AG09319 (cell line): ENCODE data around the gene SERPINA10.
"Not testable (repeated sequence)": the region's sequence is repeated elsewhere in the genome, so short reads cannot be mapped to it uniquely, and the experiment has no call there.

Experiments
- DNase-seq: peaks from one replicate; pipeline ENCODE4 v3.0.0-alpha.2; 2010; ENCODE audit warnings: low read depth; ENCODE audit errors: extremely low read depth
- TF ChIP-seq, protein P1 (sequence below): IDR thresholded peaks from 2 replicates; pipeline ENCODE4 v1.5.1; 2011; ENCODE audit warnings: low read depth, mild to moderate bottlenecking, inconsistent platforms, low read length, moderate library complexity

SERPINA10 gene

GRCh38 chr14:94305620-94306019 is 12.6 kb upstream of the SERPINA10 start:
- no peak for DNase-seq

GRCh38 chr14:94304243-94304642 is 11.2 kb upstream of the SERPINA10 start:
- TF ChIP-seq, protein P1, sequence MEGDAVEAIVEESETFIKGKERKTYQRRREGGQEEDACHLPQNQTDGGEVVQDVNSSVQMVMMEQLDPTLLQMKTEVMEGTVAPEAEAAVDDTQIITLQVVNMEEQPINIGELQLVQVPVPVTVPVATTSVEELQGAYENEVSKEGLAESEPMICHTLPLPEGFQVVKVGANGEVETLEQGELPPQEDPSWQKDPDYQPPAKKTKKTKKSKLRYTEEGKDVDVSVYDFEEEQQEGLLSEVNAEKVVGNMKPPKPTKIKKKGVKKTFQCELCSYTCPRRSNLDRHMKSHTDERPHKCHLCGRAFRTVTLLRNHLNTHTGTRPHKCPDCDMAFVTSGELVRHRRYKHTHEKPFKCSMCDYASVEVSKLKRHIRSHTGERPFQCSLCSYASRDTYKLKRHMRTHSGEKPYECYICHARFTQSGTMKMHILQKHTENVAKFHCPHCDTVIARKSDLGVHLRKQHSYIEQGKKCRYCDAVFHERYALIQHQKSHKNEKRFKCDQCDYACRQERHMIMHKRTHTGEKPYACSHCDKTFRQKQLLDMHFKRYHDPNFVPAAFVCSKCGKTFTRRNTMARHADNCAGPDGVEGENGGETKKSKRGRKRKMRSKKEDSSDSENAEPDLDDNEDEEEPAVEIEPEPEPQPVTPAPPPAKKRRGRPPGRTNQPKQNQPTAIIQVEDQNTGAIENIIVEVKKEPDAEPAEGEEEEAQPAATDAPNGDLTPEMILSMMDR = no peak
- no peak for DNase-seq

More at GRCh38 chr14:94305620-94306019, 12.6 kb upstream of the SERPINA10 start:
- TF ChIP-seq, protein P1 = no peak

DNA sequence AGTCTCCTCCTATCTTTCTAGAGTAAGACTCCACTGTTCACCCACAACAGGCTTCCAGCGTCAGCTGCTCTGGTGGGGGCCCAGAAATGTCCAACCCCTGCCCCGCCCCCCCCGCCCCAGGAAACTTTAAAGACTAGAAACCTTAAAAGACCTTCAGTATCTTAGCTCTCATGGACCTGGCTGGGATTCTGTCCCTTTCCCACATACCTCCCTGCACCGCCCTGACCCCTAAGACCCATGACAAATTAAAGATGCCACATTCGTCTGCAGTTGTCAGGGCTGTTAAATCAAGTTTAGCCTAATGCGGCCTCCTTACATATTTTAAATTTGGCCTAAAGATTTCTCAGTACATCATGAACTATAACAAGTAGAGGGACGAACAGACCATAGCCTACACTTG is 10.0 kb upstream of the SERPINA10 start:
- TF ChIP-seq, protein P1 = no peak
- no peak for DNase-seq

DNA sequence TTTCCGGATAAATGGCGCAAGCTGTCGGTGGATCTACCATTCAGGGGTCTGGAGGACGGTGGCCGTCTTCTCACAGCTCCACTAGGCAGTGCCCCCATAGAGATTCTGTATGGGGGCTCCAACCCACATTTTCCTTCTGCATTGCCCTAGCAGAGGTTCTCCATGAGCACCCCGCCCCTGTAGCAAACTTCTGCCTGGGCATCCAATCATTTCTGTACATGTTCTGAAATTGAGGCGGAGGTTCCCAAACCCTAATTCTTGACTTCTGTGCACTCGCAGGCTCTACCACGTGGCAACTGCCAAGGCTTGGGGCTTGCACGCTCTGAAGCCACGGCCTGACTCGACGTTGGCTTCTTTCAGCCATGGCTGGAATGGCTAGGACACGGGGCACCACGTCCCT is 5.1 kb upstream of the SERPINA10 start:
- TF ChIP-seq, protein P1 = no peak
- DNase-seq = no peak

- DNase-seq = not testable (repeated sequence)
Measured at GRCh38 chr14:94296181-94296545, 3.1 kb upstream of the SERPINA10 start.

DNA sequence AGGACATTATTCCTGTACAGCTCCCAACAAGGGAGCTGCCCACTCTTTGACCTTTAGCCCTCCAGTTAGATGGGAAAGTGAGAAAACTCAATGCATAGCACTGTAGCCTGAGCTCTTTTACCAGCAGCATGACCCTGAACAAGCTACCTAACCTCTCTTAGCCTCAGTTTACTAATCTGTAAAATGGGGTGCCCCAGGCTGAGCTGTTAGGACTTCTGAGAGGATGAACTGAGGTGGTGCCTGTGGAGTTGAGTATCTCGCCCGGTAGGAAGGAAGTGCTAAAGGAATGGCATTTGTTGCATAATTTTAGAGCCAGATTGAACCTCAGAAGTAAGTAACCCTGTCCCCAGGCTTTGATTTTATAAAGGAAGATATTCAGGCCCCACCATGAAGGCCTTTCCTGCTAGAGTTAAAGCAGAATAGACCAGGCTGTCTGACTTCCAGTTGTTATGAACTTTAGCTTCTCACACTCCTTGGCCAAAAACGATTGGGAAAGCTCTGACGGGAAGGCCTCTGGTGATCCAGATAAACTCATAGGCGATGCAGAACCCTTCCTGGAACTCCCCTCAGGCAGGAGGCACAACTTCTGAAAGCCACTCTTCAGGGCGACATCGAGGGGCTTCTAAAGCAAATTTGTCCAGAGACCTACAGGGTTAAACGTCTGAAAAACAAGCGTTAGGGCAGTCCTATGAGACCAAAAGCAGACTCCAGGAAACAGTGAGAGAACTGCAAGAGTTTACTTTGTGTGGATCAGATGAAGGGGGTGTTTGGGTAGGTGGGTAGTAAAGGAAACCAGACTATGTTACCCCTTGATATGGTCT is 2.5 kb upstream of the SERPINA10 start:
- TF ChIP-seq, protein P1 = no peak
- DNase-seq = no peak

- TF ChIP-seq, protein P1 = no peak
- no peak for DNase-seq
Measured at GRCh38 chr14:94293578-94293924, 483 bp upstream of the SERPINA10 start.

DNA sequence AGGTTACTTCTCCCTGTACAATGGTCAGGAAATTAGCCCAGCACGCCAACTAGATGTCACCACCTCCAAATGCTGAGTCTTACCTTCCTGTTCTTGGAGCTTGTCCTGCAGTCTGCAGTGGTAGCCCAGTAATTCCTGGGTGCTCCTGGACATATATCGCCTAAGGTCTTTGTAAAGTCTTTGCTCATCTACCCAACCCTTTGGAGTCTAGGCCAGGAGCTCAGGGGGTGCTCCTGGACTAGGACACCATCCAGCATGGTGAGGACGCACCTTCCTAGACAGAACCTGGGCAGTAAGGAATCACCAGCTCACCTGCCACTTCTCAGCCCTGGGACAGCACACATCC is 569 bp downstream of the SERPINA10 start:
- no peak for DNase-seq
- TF ChIP-seq, protein P1 = no peak
